ENCODE results near the gene STX2.

DNA sequence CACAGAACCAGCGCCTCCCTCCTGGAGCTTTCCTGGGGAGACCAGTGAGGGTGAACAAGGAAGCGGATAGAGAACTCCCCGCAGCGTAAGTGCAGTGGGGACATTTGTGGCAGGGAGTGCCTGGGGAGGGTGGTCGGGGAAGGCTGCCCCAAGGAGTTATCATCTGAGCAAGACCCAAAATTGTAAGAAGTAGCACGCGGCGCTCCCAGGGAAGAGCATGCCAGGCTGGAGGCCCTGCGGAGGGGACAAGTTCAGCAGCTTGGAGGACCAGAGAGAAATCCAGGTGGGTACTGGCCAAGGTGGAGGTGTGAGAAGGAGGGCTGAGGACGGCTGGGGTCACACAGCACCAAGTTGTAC is 76.8 kb downstream of the STX2 start:
- TF ChIP-seq, protein P1, sequence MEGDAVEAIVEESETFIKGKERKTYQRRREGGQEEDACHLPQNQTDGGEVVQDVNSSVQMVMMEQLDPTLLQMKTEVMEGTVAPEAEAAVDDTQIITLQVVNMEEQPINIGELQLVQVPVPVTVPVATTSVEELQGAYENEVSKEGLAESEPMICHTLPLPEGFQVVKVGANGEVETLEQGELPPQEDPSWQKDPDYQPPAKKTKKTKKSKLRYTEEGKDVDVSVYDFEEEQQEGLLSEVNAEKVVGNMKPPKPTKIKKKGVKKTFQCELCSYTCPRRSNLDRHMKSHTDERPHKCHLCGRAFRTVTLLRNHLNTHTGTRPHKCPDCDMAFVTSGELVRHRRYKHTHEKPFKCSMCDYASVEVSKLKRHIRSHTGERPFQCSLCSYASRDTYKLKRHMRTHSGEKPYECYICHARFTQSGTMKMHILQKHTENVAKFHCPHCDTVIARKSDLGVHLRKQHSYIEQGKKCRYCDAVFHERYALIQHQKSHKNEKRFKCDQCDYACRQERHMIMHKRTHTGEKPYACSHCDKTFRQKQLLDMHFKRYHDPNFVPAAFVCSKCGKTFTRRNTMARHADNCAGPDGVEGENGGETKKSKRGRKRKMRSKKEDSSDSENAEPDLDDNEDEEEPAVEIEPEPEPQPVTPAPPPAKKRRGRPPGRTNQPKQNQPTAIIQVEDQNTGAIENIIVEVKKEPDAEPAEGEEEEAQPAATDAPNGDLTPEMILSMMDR (IDR thresholded peaks at IDR 0.05) = no peak
- no peak for TF ChIP-seq POLR2A (IDR thresholded peaks at IDR 0.05; ENCODE audit: low read depth)

All from esophagus muscularis mucosa (tissue), 3 donors.